Activated naive CD4-positive, alpha-beta T cell treated with anti-CD3 and anti-CD28 coated beads, Interleukin-2, amount 10 ng/mL, durations not matched to agents 7 days and 5 days (primary cell): Measurements from ENCODE around the gene MESD.

Experiments
- CTCF ChIA-PET: fragments of 350-600 bp; sonication (Branson Sonifier 250); formaldehyde crosslinking; loops from one replicate; lab custom pipeline; 2021; ENCODE audit warnings: antibody characterized with exemption; lab: Charles Lee
- DNase-seq: peaks from one replicate; pipeline ENCODE4 v3.0.0-alpha.2; 2020
- H3K27ac Mint-ChIP-seq: one replicate; pipeline ENCODE4 v1.8.0; 2021; ENCODE audit warnings: mild to moderate bottlenecking, moderate library complexity, mixed read lengths
- H3K27me3 Mint-ChIP-seq: one replicate; pipeline ENCODE4 v1.8.0; 2021; ENCODE audit warnings: mild to moderate bottlenecking, mixed read lengths
- H3K36me3 Mint-ChIP-seq: one replicate; pipeline ENCODE4 v1.8.0; 2021; ENCODE audit warnings: mixed read lengths
- H3K4me1 Mint-ChIP-seq: one replicate; pipeline ENCODE4 v1.8.0; 2021; ENCODE audit warnings: mixed read lengths
- H3K4me3 Mint-ChIP-seq: one replicate; pipeline ENCODE4 v1.8.0; 2021; ENCODE audit warnings: mild to moderate bottlenecking, moderate library complexity, mixed read lengths
- H3K9me3 Mint-ChIP-seq: one replicate; pipeline ENCODE4 v1.8.0; 2021; ENCODE audit warnings: mixed read lengths

The MESD gene

DNA sequence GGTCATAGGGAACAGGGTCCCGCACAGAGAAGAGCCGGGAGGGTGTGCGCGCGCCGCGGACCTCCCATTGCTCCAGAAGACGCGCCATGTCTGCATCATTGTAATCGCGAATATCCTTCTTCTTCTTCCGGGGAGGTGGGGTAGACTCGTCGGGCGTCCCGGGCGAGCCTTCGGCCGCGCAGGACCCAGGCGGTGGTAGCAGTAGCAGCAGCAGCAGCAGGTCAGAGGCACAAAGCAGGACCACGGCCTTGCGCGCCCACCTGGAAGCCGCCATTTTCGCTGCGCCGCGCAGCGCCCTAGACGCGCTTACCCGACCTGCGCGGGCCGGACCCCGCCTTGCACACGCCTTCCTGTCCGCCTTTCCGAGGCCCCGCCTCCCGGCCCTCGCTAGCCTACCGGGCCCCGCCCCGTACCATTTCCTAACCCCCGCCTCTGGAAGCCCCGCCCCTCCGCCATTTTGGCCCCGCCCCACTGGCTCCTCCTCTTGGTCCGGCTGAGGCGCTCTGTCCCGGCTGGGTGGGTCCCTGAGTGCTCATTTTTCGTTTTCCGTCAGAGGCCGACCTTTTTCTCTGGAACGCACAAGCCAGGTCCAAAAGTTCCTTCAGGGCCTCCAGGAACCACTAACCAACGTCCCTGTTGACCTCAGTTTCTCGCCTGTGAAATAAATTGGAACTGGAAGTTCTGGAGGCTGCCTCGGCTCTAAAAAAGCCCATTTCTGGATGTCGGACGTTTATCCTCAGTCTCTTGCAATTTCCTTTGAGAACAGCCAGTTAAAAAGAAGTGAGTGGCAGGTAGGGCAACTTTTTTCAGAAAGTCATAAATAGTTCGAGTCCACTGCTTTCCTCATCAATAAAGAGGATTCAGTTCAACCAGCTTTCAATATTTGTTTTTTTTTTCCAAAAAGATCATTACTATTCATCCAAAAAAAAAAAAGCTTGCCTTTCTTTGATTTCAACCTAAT is at the start of gene MESD:
TSS of gene MESD (minus strand) at position 302 of the 961 bp plus-strand sequence. CDS start at position 274, 28 bp downstream.
- peaks cover 30% of the 10 kb centered on the region for H3K36me3 Mint-ChIP-seq
- CTCF ChIA-PET: interaction anchor here (2.4 to 2.9 kb wide), 2 partner anchors 276 to 277 kb away, joined by 11 to 19 read pairs; no protein-coding TSS in a partner anchor
- no peaks in the 10 kb centered on the region for H3K9me3 Mint-ChIP-seq
- no peaks in the 10 kb centered on the region for H3K27me3 Mint-ChIP-seq
- peak within 1 kb of the TSS; percentile 96 for H3K27ac Mint-ChIP-seq
- H3K4me1 Mint-ChIP-seq: peaks cover 71% of the 10 kb centered on the region
- peak within 1 kb of the TSS; percentile 99 for H3K4me3 Mint-ChIP-seq
- peak; percentile 98 for DNase-seq

GRCh38 chr15:81038975-81039607 is 49.5 kb upstream of the MESD start:
- DNase-seq: no peak
- CTCF ChIA-PET: interaction anchor here (1.8 kb wide), 1 partner anchor 227 kb away, joined by 9 read pairs; no protein-coding TSS in a partner anchor
- Mint-ChIP-seq H3K4me1 (peaks cover 18% of the 10 kb centered on the region), H3K4me3 (no peak overlapping the region), H3K9me3 (no peaks in the 10 kb centered on the region), H3K27me3 (no peaks in the 10 kb centered on the region), H3K27ac (peak overlapping the region; percentile 85), H3K36me3 (no peaks in the 10 kb centered on the region)

DNA sequence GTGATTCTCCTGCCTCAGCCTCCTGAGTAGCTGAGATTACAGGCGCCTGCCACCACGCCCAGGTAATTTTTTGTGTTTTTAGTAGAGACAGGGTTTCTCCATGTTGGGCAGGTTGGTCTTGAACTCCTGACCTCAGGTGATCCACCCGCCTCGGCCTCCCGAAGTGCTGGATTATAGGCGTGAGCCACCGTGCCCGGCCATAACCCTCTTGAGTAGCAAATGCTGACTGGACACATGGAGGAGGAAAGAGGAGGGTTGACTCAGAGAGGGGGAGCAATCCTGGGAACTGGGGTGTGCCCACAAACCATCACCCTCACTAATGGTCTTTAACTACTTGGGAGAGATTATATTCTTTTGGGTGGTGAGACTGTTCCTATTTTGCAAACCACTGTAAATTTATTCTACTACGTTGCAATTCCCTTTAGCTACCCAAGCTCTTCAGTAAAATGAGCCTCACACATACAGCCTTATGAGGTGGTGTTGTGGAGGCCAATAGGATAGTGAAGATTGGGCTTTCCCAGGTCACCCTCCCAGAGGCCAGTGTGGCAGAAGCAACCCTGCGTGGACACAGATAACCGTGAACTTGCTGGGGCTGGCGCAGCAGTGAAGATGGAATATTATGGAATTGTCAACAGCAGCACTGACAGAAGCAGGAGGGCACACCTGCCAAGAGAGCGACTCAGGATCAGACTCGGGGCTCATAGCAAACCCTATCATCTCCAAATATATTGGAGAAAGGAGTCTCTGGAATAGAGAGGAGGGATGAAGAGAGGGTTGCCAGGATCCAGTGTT is 48.5 kb upstream of the MESD start:
- Mint-ChIP-seq H3K4me3 (no peak overlapping the region), H3K9me3 (no peaks in the 10 kb centered on the region), H3K27me3 (no peaks in the 10 kb centered on the region), H3K36me3 (no peaks in the 10 kb centered on the region), H3K4me1 (peaks cover 19% of the 10 kb centered on the region), H3K27ac (no peak overlapping the region)
- DNase-seq: no peak
- CTCF ChIA-PET: interaction anchor here (0.6 to 1.8 kb wide), 2 partner anchors 59 to 228 kb away, joined by 3 to 9 read pairs; no protein-coding TSS in a partner anchor

- DNase-seq: no peak
- H3K27ac Mint-ChIP-seq: no peak overlapping the region
- CTCF ChIA-PET: no interaction called here
- no peak overlapping the region for H3K4me3 Mint-ChIP-seq
- H3K9me3 Mint-ChIP-seq: peaks cover 11% of the 10 kb centered on the region
- peaks cover 4% of the 10 kb centered on the region for H3K36me3 Mint-ChIP-seq
- H3K27me3 Mint-ChIP-seq: peaks cover 7% of the 10 kb centered on the region
- peaks cover 15% of the 10 kb centered on the region for H3K4me1 Mint-ChIP-seq
Observed at GRCh38 chr15:81033508-81033907, 43.9 kb upstream of the MESD start.

DNA sequence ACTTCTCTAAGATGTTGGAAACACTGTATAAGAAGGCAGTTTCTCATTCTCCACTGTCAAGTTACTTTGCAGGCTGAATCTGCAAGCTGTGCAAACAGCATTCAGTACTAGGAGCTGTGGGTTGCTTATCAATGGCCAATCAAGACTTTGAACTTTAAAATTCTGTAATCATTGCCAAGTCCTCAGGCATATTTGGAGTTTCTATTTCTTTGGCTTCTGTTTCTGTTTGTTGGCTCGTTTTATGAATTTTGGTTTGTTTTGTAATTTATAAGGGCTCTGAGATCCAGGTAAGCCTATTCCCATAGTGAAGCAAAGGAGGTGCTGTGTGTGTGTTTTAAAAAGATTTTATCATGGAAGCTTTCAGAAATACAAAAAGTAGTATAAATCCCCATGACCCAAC is 43.2 kb upstream of the MESD start:
- Mint-ChIP-seq H3K4me1 (peaks cover 13% of the 10 kb centered on the region), H3K9me3 (peaks cover 11% of the 10 kb centered on the region), H3K4me3 (no peak overlapping the region), H3K36me3 (peaks cover 4% of the 10 kb centered on the region), H3K27ac (no peak overlapping the region), H3K27me3 (peaks cover 7% of the 10 kb centered on the region)
- CTCF ChIA-PET: no interaction called here
- DNase-seq: no peak

GRCh38 chr15:81032355-81032754 is 42.7 kb upstream of the MESD start:
- H3K27ac Mint-ChIP-seq: no peak overlapping the region
- CTCF ChIA-PET: no interaction called here
- DNase-seq: no peak
- H3K4me1 Mint-ChIP-seq: peaks cover 13% of the 10 kb centered on the region
- H3K4me3 Mint-ChIP-seq: no peak overlapping the region
- peaks cover 11% of the 10 kb centered on the region for H3K9me3 Mint-ChIP-seq
- peaks cover 4% of the 10 kb centered on the region for H3K36me3 Mint-ChIP-seq
- peaks cover 7% of the 10 kb centered on the region for H3K27me3 Mint-ChIP-seq

GRCh38 chr15:81031203-81031602 is 41.6 kb upstream of the MESD start:
- Mint-ChIP-seq H3K36me3 (peaks cover 4% of the 10 kb centered on the region), H3K4me3 (no peak overlapping the region), H3K27me3 (peaks cover 7% of the 10 kb centered on the region), H3K4me1 (peaks cover 13% of the 10 kb centered on the region), H3K9me3 (peaks cover 11% of the 10 kb centered on the region), H3K27ac (no peak overlapping the region)
- CTCF ChIA-PET: no interaction called here
- DNase-seq: no peak

DNA sequence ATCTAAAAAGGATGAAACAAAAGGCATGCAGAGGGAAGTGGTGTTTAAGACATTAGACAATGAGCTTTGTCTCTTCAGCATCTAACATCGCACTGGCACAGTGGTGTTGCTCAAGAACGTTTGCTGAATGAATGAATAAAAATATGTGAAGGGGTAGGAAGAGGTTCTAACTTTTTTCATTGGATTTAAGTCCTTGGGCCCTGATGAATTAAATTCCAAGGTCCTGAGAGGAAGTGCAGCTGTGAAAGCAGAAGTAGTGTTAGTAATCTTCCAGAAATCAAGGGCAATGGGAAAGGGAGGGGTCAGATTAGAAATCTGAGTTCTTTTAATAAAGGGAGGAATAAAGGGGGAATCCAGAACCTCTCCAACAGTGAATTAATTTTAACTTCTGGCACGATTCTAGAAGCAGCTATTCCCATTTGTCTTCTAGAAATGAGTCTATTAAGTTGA is 40.7 kb upstream of the MESD start:
- CTCF ChIA-PET: no interaction called here
- Mint-ChIP-seq H3K4me1 (peaks cover 13% of the 10 kb centered on the region), H3K9me3 (peaks cover 11% of the 10 kb centered on the region), H3K27me3 (peaks cover 7% of the 10 kb centered on the region), H3K36me3 (peaks cover 4% of the 10 kb centered on the region), H3K27ac (no peak overlapping the region), H3K4me3 (no peak overlapping the region)
- DNase-seq: no peak

GRCh38 chr15:81029414-81030300 is 40.0 kb upstream of the MESD start:
- Mint-ChIP-seq H3K9me3 (peaks cover 11% of the 10 kb centered on the region), H3K27ac (no peak overlapping the region), H3K36me3 (peaks cover 4% of the 10 kb centered on the region), H3K27me3 (peaks cover 7% of the 10 kb centered on the region), H3K4me3 (no peak overlapping the region), H3K4me1 (peaks cover 18% of the 10 kb centered on the region)
- DNase-seq: no peak
- CTCF ChIA-PET: no interaction called here

- peaks cover 7% of the 10 kb centered on the region for H3K27me3 Mint-ChIP-seq
- no peak overlapping the region for H3K4me3 Mint-ChIP-seq
- CTCF ChIA-PET: interaction anchor here (1.5 kb wide), 1 partner anchor 239 kb away, joined by 4 read pairs; no protein-coding TSS in a partner anchor
- peaks cover 4% of the 10 kb centered on the region for H3K36me3 Mint-ChIP-seq
- H3K27ac Mint-ChIP-seq: no peak overlapping the region
- no peak for DNase-seq
- H3K4me1 Mint-ChIP-seq: peaks cover 33% of the 10 kb centered on the region
- peaks cover 11% of the 10 kb centered on the region for H3K9me3 Mint-ChIP-seq
Observed at GRCh38 chr15:81026836-81027599, 37.4 kb upstream of the MESD start.

DNA sequence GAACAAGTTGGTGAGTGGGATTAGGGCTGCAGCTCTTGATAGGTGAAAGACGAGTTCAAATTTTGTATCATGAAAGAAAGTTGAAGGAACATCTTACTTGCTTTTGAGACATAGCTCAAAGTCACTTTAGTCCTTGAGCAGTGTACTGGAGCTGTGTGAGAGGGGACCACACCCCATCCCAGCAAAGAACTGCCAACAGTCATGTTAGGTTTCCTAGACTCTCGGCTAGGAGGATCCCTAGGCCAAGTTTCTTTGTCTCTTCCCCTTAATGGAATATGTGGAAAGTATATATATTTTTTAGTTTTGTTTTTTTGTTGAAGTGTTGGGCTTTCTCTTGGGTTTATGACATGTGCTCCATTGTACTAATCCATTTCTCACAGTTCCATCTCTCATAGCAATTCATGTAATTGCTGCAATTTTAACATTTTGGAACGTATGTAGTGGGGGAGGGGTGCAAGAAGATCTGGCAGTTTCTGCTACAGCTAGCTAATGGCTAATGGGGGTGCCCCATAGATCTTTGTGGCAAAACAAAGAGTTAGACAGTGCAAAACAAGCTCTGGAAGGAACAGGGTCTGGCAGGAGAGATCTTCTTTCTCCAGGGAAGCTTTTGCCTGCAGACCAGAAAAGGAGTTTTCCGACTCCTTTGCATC is 36.2 kb upstream of the MESD start:
- Mint-ChIP-seq H3K36me3 (peaks cover 3% of the 10 kb centered on the region), H3K4me3 (no peak overlapping the region), H3K27ac (no peak overlapping the region), H3K9me3 (peaks cover 9% of the 10 kb centered on the region), H3K4me1 (peaks cover 33% of the 10 kb centered on the region), H3K27me3 (no peaks in the 10 kb centered on the region)
- CTCF ChIA-PET: interaction anchor here (1.5 kb wide), 1 partner anchor 240 kb away, joined by 4 read pairs; no protein-coding TSS in a partner anchor
- DNase-seq: no peak

DNA sequence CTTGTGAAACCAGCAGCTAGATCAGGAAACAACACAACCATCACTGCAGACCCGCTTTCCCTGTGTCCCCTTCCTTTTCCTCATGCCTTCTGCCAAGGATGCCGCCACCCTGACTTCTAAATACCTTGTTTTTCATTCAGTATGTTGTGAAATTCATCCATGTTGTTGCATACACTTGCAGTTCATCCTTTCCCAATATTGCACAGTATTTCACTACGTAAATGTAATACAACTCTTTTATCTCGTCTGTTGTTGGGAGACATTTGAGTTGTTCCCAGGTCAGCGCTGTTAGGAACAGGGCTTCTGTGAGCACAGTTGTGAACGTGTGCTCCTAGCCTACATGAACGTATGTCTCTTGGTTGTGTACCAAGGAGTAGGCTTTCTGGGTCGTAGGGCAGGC is 35.3 kb upstream of the MESD start:
- CTCF ChIA-PET: interaction anchor here (1.1 kb wide), 1 partner anchor 242 kb away, joined by 4 read pairs; no protein-coding TSS in a partner anchor
- H3K9me3 Mint-ChIP-seq: peaks cover 6% of the 10 kb centered on the region
- no peak overlapping the region for H3K27ac Mint-ChIP-seq
- no peak overlapping the region for H3K4me3 Mint-ChIP-seq
- H3K4me1 Mint-ChIP-seq: peaks cover 28% of the 10 kb centered on the region
- no peaks in the 10 kb centered on the region for H3K27me3 Mint-ChIP-seq
- H3K36me3 Mint-ChIP-seq: peaks cover 3% of the 10 kb centered on the region
- no peak for DNase-seq
